HepG2 (cell line): Measurements from ENCODE around the gene POLRMT. TPM values are rescaled to one million over a fixed set of nuclear protein-coding genes. Genes with fewer than 3 reads are reported as not detected.

ENCODE experiments used
- ARNT2 ChIP-seq: sonication (generic); formaldehyde crosslinking; IDR thresholded peaks from 2 replicates; pipeline ENCODE4 v1.8.0; 2022; ENCODE audit warnings: mild to moderate bottlenecking, low read depth, missing genetic modification reagents, moderate library complexity
- BHLHE40 ChIP-seq: IDR thresholded peaks from 2 replicates; pipeline ENCODE4 v1.6.1; 2011; ENCODE audit warnings: low read length, improper control_type of control experiment
- CSRNP1 ChIP-seq: sonication (generic); formaldehyde crosslinking; IDR thresholded peaks from 2 replicates; pipeline ENCODE4 v1.8.1; 2023; ENCODE audit warnings: mild to moderate bottlenecking, missing genetic modification reagents
- FUBP1 ChIP-seq: sonication (generic); formaldehyde crosslinking; IDR thresholded peaks from 2 replicates; pipeline ENCODE4 v1.5.1; 2020; ENCODE audit warnings: missing genetic modification reagents, mild to moderate bottlenecking, borderline replicate concordance
- HES4 ChIP-seq: sonication (generic); formaldehyde crosslinking; IDR thresholded peaks from 2 replicates; pipeline ENCODE4 v1.9.0; 2021; ENCODE audit warnings: mild to moderate bottlenecking, missing genetic modification reagents, borderline replicate concordance
- HNF4G ChIP-seq, 2 experiments: sonication (generic) in 1 of 2; formaldehyde crosslinking in 1 of 2; IDR thresholded peaks; 2 replicates each; pipeline versions ENCODE4 v1.4.0 to v1.6.1; 2011 to 2020; ENCODE audit warnings: borderline replicate concordance in 2 of 2, low read depth in 2 of 2, mild to moderate bottlenecking in 2 of 2, low read length in 1 of 2, missing genetic modification reagents in 1 of 2, moderate library complexity in 1 of 2
- JUND ChIP-seq: sonication (generic); formaldehyde crosslinking; IDR thresholded peaks from 2 replicates; pipeline ENCODE4 v1.8.0; 2022; ENCODE audit warnings: mild to moderate bottlenecking, missing genetic modification reagents
- KMT2B ChIP-seq: IDR thresholded peaks from 2 replicates; pipeline ENCODE4 v1.6.1; 2016; ENCODE audit warnings: missing genetic modification reagents, missing compliant biosample characterization
- MAFF ChIP-seq: IDR thresholded peaks from 2 replicates; pipeline ENCODE4 v1.6.1; 2011; ENCODE audit warnings: low read depth, low read length, improper control_type of control experiment
- MTERF4 ChIP-seq: sonication (generic); formaldehyde crosslinking; IDR thresholded peaks from 2 replicates; pipeline ENCODE4 v1.8.0; 2023; ENCODE audit warnings: mild to moderate bottlenecking, missing genetic modification reagents
- MTF2 ChIP-seq: sonication (generic); formaldehyde crosslinking; IDR thresholded peaks from 2 replicates; pipeline ENCODE4 v1.5.0; 2020; ENCODE audit warnings: missing genetic modification reagents, borderline replicate concordance
- NBN ChIP-seq: fragments of 450-650 bp; conservative IDR thresholded peaks from 2 replicates; pipeline ENCODE4 v1.6.1; 2017
- NCOA2 ChIP-seq: sonication (generic); formaldehyde crosslinking; IDR thresholded peaks from 2 replicates; pipeline ENCODE4 v1.8.0; 2022; ENCODE audit warnings: inconsistent platforms
- NFE2 ChIP-seq: sonication (generic); formaldehyde crosslinking; IDR thresholded peaks from 2 replicates; pipeline ENCODE4 v1.4.0; 2020; ENCODE audit warnings: missing genetic modification reagents
- NFIB ChIP-seq: sonication (generic); formaldehyde crosslinking; IDR thresholded peaks from 2 replicates; pipeline ENCODE4 v1.9.0; 2021; ENCODE audit warnings: missing genetic modification reagents, mild to moderate bottlenecking, borderline replicate concordance
- RAD21 ChIP-seq: fragments of 450-650 bp; formaldehyde crosslinking; IDR thresholded peaks from 2 replicates; pipeline ENCODE4 v1.5.0; 2020; ENCODE audit warnings: mild to moderate bottlenecking
- SNRNP70 ChIP-seq: fragments of 200-400 bp; formaldehyde crosslinking; IDR thresholded peaks from 2 replicates; pipeline ENCODE4 v1.6.1; 2017; ENCODE audit warnings: mild to moderate bottlenecking, low read depth, low read length, moderate library complexity
- ZNF230 ChIP-seq: sonication (generic); formaldehyde crosslinking; IDR thresholded peaks from 2 replicates; pipeline ENCODE4 v1.4.0; 2020; ENCODE audit warnings: mild to moderate bottlenecking, missing genetic modification reagents
- ZNF326 ChIP-seq: sonication (generic); formaldehyde crosslinking; IDR thresholded peaks from 2 replicates; pipeline ENCODE4 v1.4.0; 2020; ENCODE audit warnings: missing genetic modification reagents, borderline replicate concordance
- ZNF713 ChIP-seq: sonication (generic); formaldehyde crosslinking; IDR thresholded peaks from 2 replicates; pipeline ENCODE4 v1.4.0; 2020; ENCODE audit warnings: mild to moderate bottlenecking, missing genetic modification reagents
- polyA plus RNA-seq, 8 experiments: library from polyadenylated mRNA; depleted of rRNA in 3 of 8; stranded (reverse) in 7 of 8; unstranded in 1 of 8; fragments of >200 nt; fragmentation: Illumina TruSeq in 4 of 8; extraction: Trizol in 4 of 8; gene quantifications; 2 replicates each; pipeline versions ENCODE4 v1.2.1 to v1.2.3, GENCODE V29; 2011 to 2016; ENCODE audit warnings: low read depth in 4 of 8, missing spikeins in 1 of 8, mixed read lengths in 1 of 8; ENCODE audit not compliant: insufficient read depth in 1 of 8
- total RNA-seq, 5 experiments: library from RNA; depleted of rRNA; stranded (reverse); fragments of >200 nt; fragmentation: Illumina TruSeq; extraction: Trizol; gene quantifications; 2 replicates each; pipeline ENCODE4 v1.2.3, GENCODE V29; 2016; ENCODE audit warnings: low read depth in 1 of 5

The POLRMT gene
- total and polyA plus RNA-seq, 2 of the 13 experiments (the other 11 are each of a cell fraction or from before 2014, with no cell fraction given) = 78.0 to 101 TPM

- TF ChIP-seq HNF4G (IDR thresholded peaks at IDR 0.05; ENCODE audit: borderline replicate concordance, low read depth, low read length) (no peak), HNF4G (CRISPR knock-in tag; IDR thresholded peaks at IDR 0.05; ENCODE audit: borderline replicate concordance, low read depth) (no peak), SNRNP70 (no peak), ZNF230 (CRISPR knock-in tag) (no peak), MTF2 (no peak), BHLHE40 (no peak), NCOA2 (CRISPR knock-in tag) (no peak), RAD21 (no peak), HES4 (CRISPR knock-in tag) (peak; percentile 6; the same call in 1 of the 2 replicates), ZNF326 (CRISPR knock-in tag) (no peak), FUBP1 (CRISPR knock-in tag) (no peak), ARNT2 (CRISPR knock-in tag) (no peak), MAFF (no peak), NFIB (CRISPR knock-in tag) (no peak), MTERF4 (no peak), JUND (CRISPR knock-in tag) (no peak), ZNF713 (CRISPR knock-in tag) (no peak), NFE2 (CRISPR knock-in tag) (no peak), KMT2B (CRISPR knock-in tag) (no peak), CSRNP1 (CRISPR knock-in tag) (no peak), NBN (no peak)
These were observed 29.0 kb upstream of the POLRMT start (continued) for GRCh38 chr19:662207-662961.
